Kidney epithelial cell (primary cell): ENCODE data around the gene ZNF641. TPM values are rescaled to one million over a fixed set of nuclear protein-coding genes. Genes with fewer than 3 reads are reported as not detected.

Source experiments
- DNase-seq: peaks from one replicate; pipeline ENCODE4 v3.0.0-alpha.2; 2010; ENCODE audit warnings: low read depth
- H3K27me3 ChIP-seq: 2 replicates; pipeline ENCODE4 v1.6.0; 2011; ENCODE audit warnings: low read length; ENCODE audit not compliant: control insufficient read depth, insufficient read depth
- H3K36me3 ChIP-seq: 2 replicates; pipeline ENCODE4 v1.5.1; 2011; ENCODE audit warnings: low read length; ENCODE audit not compliant: control insufficient read depth, insufficient read depth
- H3K4me3 ChIP-seq: 2 replicates; pipeline ENCODE4 v1.5.1; 2011; ENCODE audit warnings: low read depth, mild to moderate bottlenecking, control low read depth, low read length
- CTCF ChIP-seq: IDR thresholded peaks from 2 replicates; pipeline ENCODE4 v1.5.1; 2011; ENCODE audit warnings: mild to moderate bottlenecking, moderate library complexity, low read length, control low read depth, inconsistent platforms; ENCODE audit not compliant: insufficient read depth, poor library complexity, severe bottlenecking
- total RNA-seq: library from RNA; depleted of rRNA; stranded (reverse); fragments of >200 nt; gene quantifications from 2 replicates; pipeline ENCODE4 v1.2.3, GENCODE V29; 2015

ZNF641 gene
- total RNA-seq, 1 donor from 2014 or later, result 13.5 TPM

- Histone ChIP-seq H3K36me3 (no peaks in the 10 kb centered on the region), H3K27me3 (no peaks in the 10 kb centered on the region), H3K4me3 (no peak overlapping the region)
- no peak for DNase-seq
- no peak for TF ChIP-seq CTCF
These were observed 62.1 kb downstream of the ZNF641 start for GRCh38 chr12:48288387-48289268.

Other genes with a start within 250 kb of the ZNF641 start
- gene SENP1, start 244.8 kb downstream of the ZNF641 start, total RNA-seq, result 13.2 and 20.9 TPM in 2 replicates
- 29.8 and 33.9 TPM in 2 replicates for gene PFKM, start 231.6 kb downstream of the ZNF641 start, total RNA-seq
- gene ASB8, start 193.4 kb downstream of the ZNF641 start, total RNA-seq, result 20.2 and 49.0 TPM in 2 replicates
- gene CCDC184, start 167.3 kb downstream of the ZNF641 start, total RNA-seq, result 0.21 and 0.82 TPM in 2 replicates
- gene OR10AD1, start 147.6 kb downstream of the ZNF641 start, total RNA-seq, result not detected in 2 replicates
- gene ANP32D, start 121.6 kb upstream of the ZNF641 start, total RNA-seq, result not detected in 2 replicates
- not detected in 2 replicates for gene C12orf54, start 131.6 kb upstream of the ZNF641 start, total RNA-seq
- gene OR8S1, start 174.7 kb upstream of the ZNF641 start, total RNA-seq, result not detected in 2 replicates
- gene LALBA, start 219.1 kb upstream of the ZNF641 start, total RNA-seq, result not detected in 2 replicates